Measurements from ENCODE around the gene CEP68. TPM values are rescaled to one million over a fixed set of nuclear protein-coding genes. Genes with fewer than 3 reads are reported as not detected.

CEP68 gene
- polyA plus RNA-seq, 1 of the 3 experiments (the other 2 are of a cell fraction) = 6.2 TPM

DNA sequence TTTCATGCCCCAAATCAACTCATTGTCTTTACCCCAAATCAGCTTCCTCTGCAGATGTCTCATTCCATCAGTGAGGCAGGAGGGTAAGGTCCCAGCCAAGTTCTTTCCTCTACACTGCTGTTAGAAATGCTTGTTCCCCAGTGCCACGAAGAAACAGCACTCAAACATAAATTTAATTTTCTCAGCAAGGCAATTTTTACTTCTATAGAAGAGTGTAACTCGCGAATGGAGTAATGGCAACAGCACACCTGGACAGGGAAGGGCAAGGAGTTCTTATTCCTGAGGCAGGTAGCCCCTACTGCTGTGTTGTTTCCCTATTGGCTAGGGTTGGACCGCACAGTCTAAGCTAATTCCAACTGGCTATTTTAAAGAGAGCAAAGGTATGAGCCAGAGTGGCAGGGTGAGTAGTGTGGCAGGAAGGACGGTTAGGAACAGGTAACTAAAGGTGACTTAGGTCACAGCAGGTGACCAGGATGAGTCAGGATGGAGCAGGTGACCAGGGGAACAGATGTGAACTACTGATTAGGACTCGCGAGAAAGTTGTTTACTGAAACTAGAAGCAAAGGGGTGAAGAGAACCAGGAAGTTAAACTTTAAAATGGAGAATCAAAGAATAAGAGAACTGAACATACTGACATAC is 12.0 kb upstream of the CEP68 start:
- Histone ChIP-seq H3K9me2 (no peaks in the 10 kb centered on the region), H3K4me1 (ENCODE audit: control insufficient read depth in 1 of 2, insufficient read depth in 2 of 2, low read depth in 1 of 2, low read length in 1 of 2) (no peaks in the 10 kb centered on the region), H2AFZ (ENCODE audit: low read depth) (no peak overlapping the region), H3K27ac (ENCODE audit: low read depth in 2 of 2, low read length in 1 of 2) (no peak overlapping the region), H3K79me2 (ENCODE audit: insufficient read depth) (no peaks in the 10 kb centered on the region), H3K9me3 (no peaks in the 10 kb centered on the region), H3K27me3 (ENCODE audit: insufficient read depth) (no peaks in the 10 kb centered on the region), H3F3A (replicated peaks; ENCODE audit: insufficient read depth) (no peaks in the 10 kb centered on the region), H3K4me3 (ENCODE audit: low read depth in 2 of 2, low read length in 1 of 2) (no peak overlapping the region), H3K36me3 (replicated peaks in 1 of 2; ENCODE audit: control insufficient read depth in 1 of 2, insufficient read depth in 2 of 2, low read length in 1 of 2) (no peaks in the 10 kb centered on the region), H3K9ac (no peak overlapping the region), H4K20me1 (ENCODE audit: insufficient read depth) (no peaks in the 10 kb centered on the region), H3K4me2 (no peak overlapping the region)
- TF ChIP-seq RXRA (IDR thresholded peaks at IDR 0.05; ENCODE audit: borderline replicate concordance, low read depth) = no peak
- no peak for TF ChIP-seq SIN3A (IDR thresholded peaks at IDR 0.05; ENCODE audit: borderline replicate concordance, low read depth, low read length)
- no peak for TF ChIP-seq RAD21 (IDR thresholded peaks at IDR 0.05; ENCODE audit: low read length)
- TF ChIP-seq, protein P1, sequence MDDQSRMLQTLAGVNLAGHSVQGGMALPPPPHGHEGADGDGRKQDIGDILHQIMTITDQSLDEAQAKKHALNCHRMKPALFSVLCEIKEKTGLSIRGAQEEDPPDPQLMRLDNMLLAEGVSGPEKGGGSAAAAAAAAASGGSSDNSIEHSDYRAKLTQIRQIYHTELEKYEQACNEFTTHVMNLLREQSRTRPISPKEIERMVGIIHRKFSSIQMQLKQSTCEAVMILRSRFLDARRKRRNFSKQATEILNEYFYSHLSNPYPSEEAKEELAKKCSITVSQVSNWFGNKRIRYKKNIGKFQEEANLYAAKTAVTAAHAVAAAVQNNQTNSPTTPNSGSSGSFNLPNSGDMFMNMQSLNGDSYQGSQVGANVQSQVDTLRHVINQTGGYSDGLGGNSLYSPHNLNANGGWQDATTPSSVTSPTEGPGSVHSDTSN (IDR thresholded peaks at IDR 0.05) = no peak
- TF ChIP-seq MXI1 (IDR thresholded peaks at IDR 0.05; ENCODE audit: low read depth, low read length) = no peak
- TF ChIP-seq, protein P2, sequence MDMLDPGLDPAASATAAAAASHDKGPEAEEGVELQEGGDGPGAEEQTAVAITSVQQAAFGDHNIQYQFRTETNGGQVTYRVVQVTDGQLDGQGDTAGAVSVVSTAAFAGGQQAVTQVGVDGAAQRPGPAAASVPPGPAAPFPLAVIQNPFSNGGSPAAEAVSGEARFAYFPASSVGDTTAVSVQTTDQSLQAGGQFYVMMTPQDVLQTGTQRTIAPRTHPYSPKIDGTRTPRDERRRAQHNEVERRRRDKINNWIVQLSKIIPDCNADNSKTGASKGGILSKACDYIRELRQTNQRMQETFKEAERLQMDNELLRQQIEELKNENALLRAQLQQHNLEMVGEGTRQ (IDR thresholded peaks at IDR 0.05; ENCODE audit: borderline replicate concordance, low read depth, low read length) = no peak
- no peak for TF ChIP-seq TCF12 (IDR thresholded peaks at IDR 0.05)
- TF ChIP-seq FOXJ3 (CRISPR knock-in tag; IDR thresholded peaks at IDR 0.05) = no peak
- no peak for TF ChIP-seq ELF1 (IDR thresholded peaks at IDR 0.05)
- TF ChIP-seq TAF1 (IDR thresholded peaks at IDR 0.05; ENCODE audit: borderline replicate concordance, low read depth, low read length) = no peak
- CTCF ChIA-PET = interaction anchor here (1.0 to 7.2 kb wide), 2 partner anchors 21 to 127 kb away, joined by 4 to 53 read pairs; no protein-coding TSS in a partner anchor
- POLR2A ChIA-PET = interaction anchor here (0.6 kb wide), 1 partner anchor 76 kb away, joined by 3 read pairs; no protein-coding TSS in a partner anchor
- DNase-seq = no peak
- WGBS (ENCODE audit: low lambda C conversion rate) = 82% methylated on average over 7 of the region's 7 CpGs

DNA sequence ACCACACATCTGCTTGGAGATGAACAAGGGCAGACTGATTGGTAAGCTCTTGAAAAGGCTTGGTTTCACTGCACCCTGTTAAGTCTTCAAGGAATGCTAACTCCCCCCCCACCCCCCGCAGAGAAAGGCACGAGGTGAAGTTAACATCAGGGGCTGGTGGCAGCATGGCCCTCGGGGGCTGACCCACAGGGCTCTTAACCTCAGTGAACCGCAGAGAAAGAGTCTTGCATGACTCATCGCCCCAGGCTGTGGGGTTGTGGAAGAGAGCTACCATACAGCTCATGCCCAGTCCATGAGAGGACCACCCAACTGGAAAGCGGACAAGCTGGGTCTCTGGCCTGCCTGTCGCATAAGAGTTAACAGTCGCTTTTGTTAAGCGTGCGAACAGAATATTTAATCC is 10.6 kb upstream of the CEP68 start:
- H3K4me2 ChIP-seq = no peak overlapping the region
- no peaks in the 10 kb centered on the region for H3K36me3 ChIP-seq (replicated peaks in 1 of 2; ENCODE audit: control insufficient read depth in 1 of 2, insufficient read depth in 2 of 2, low read length in 1 of 2)
- no peak overlapping the region for H3K27ac ChIP-seq (ENCODE audit: low read depth in 2 of 2, low read length in 1 of 2)
- no peak overlapping the region for H3K9ac ChIP-seq
- ChIA-PET CTCF (interaction anchor here (1.1 to 7.2 kb wide), 2 partner anchors 11 to 128 kb away, joined by 3 to 53 read pairs; partner anchors contain the start of gene CEP68), POLR2A (no interaction called here)
- no peaks in the 10 kb centered on the region for H3F3A ChIP-seq (replicated peaks; ENCODE audit: insufficient read depth)
- no peak for TF ChIP-seq POLR2AphosphoS5 (IDR thresholded peaks at IDR 0.05; ENCODE audit: low read depth, low read length)
- no peak for TF ChIP-seq TCF12 (IDR thresholded peaks at IDR 0.05)
- no peak for TF ChIP-seq TAF1 (IDR thresholded peaks at IDR 0.05; ENCODE audit: borderline replicate concordance, low read depth, low read length)
- no peak for TF ChIP-seq NRF1 (IDR thresholded peaks at IDR 0.05; ENCODE audit: low read depth, low read length)
- TF ChIP-seq, protein P3, sequence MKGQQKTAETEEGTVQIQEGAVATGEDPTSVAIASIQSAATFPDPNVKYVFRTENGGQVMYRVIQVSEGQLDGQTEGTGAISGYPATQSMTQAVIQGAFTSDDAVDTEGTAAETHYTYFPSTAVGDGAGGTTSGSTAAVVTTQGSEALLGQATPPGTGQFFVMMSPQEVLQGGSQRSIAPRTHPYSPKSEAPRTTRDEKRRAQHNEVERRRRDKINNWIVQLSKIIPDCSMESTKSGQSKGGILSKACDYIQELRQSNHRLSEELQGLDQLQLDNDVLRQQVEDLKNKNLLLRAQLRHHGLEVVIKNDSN (IDR thresholded peaks at IDR 0.05; ENCODE audit: borderline replicate concordance, low read depth) = no peak
- TF ChIP-seq SMC3 (IDR thresholded peaks at IDR 0.05; ENCODE audit: low read depth, low read length) = no peak
- TF ChIP-seq CHD2 (IDR thresholded peaks at IDR 0.05; ENCODE audit: low read length, partially characterized antibody) = no peak
- no peak for TF ChIP-seq MEF2A (IDR thresholded peaks at IDR 0.05; ENCODE audit: borderline replicate concordance, low read depth)
- TF ChIP-seq RAD21 (IDR thresholded peaks at IDR 0.05; ENCODE audit: low read length) = no peak
- TF ChIP-seq, protein P4, sequence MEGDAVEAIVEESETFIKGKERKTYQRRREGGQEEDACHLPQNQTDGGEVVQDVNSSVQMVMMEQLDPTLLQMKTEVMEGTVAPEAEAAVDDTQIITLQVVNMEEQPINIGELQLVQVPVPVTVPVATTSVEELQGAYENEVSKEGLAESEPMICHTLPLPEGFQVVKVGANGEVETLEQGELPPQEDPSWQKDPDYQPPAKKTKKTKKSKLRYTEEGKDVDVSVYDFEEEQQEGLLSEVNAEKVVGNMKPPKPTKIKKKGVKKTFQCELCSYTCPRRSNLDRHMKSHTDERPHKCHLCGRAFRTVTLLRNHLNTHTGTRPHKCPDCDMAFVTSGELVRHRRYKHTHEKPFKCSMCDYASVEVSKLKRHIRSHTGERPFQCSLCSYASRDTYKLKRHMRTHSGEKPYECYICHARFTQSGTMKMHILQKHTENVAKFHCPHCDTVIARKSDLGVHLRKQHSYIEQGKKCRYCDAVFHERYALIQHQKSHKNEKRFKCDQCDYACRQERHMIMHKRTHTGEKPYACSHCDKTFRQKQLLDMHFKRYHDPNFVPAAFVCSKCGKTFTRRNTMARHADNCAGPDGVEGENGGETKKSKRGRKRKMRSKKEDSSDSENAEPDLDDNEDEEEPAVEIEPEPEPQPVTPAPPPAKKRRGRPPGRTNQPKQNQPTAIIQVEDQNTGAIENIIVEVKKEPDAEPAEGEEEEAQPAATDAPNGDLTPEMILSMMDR (IDR thresholded peaks at IDR 0.05) = no peak
- no peak for DNase-seq
- H2AFZ ChIP-seq (ENCODE audit: low read depth) = no peak overlapping the region
- WGBS (ENCODE audit: low lambda C conversion rate) = 66% methylated on average over 8 of the region's 10 CpGs
- no peaks in the 10 kb centered on the region for H3K9me3 ChIP-seq
- H3K79me2 ChIP-seq (ENCODE audit: insufficient read depth) = no peaks in the 10 kb centered on the region
- no peaks in the 10 kb centered on the region for H3K9me2 ChIP-seq
- no peaks in the 10 kb centered on the region for H3K4me1 ChIP-seq (ENCODE audit: control insufficient read depth in 1 of 2, insufficient read depth in 2 of 2, low read depth in 1 of 2, low read length in 1 of 2)
- H3K4me3 ChIP-seq (ENCODE audit: low read depth in 2 of 2, low read length in 1 of 2) = no peak overlapping the region
- H3K27me3 ChIP-seq (ENCODE audit: insufficient read depth) = no peaks in the 10 kb centered on the region
- H4K20me1 ChIP-seq (ENCODE audit: insufficient read depth) = no peaks in the 10 kb centered on the region
